Prostate gland (tissue), 2 donors: ENCODE measurements around the gene PLA2G12B.

Source experiments
- POLR2A ChIP-seq: fragments of 450-650 bp; IDR thresholded peaks from one replicate; pipeline ENCODE4 v1.6.1; 2016; ENCODE audit warnings: antibody characterized with exemption, mild to moderate bottlenecking
- POLR2AphosphoS5 ChIP-seq: sonication (generic); formaldehyde crosslinking; IDR thresholded peaks from one replicate; pipeline ENCODE4 v1.6.1; 2017; ENCODE audit warnings: antibody characterized with exemption
- TF ChIP-seq, protein P1 (sequence below), 4 experiments: fragments of 200-600 bp in 2 of 4; fragments of 450-650 bp in 2 of 4; sonication (generic) in 2 of 4; IDR thresholded peaks; 1 replicate in 3 of 4; 2 replicates in 1 of 4; pipeline ENCODE4 v1.5.1; 2016 to 2019; ENCODE audit warnings: antibody characterized with exemption in 4 of 4, mild to moderate bottlenecking in 2 of 4, moderate library complexity in 2 of 4

DNA sequence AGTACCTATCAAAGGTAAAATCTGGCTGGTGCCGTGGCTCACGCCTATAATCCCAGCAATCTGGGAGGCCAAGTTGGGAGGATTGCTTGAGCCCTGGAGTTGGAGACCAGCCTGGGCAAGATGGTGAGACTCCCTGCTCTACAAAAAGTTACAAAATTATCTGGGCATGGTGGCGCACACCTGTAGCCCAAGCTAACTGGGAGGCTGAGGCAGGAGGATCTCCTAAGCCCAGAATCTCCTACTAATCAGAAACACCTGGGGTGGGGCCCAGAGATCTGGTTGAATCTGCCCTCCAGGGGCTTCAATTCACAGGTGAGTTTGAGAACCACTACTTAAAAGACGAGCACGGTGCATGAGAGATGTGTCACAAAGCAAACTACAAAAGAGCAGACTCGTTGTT lies 2.4 kb downstream of the PLA2G12B start:
- TF ChIP-seq, protein P1, sequence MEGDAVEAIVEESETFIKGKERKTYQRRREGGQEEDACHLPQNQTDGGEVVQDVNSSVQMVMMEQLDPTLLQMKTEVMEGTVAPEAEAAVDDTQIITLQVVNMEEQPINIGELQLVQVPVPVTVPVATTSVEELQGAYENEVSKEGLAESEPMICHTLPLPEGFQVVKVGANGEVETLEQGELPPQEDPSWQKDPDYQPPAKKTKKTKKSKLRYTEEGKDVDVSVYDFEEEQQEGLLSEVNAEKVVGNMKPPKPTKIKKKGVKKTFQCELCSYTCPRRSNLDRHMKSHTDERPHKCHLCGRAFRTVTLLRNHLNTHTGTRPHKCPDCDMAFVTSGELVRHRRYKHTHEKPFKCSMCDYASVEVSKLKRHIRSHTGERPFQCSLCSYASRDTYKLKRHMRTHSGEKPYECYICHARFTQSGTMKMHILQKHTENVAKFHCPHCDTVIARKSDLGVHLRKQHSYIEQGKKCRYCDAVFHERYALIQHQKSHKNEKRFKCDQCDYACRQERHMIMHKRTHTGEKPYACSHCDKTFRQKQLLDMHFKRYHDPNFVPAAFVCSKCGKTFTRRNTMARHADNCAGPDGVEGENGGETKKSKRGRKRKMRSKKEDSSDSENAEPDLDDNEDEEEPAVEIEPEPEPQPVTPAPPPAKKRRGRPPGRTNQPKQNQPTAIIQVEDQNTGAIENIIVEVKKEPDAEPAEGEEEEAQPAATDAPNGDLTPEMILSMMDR (IDR thresholded peaks at IDR 0.05), result no peak
- TF ChIP-seq POLR2A (no peak), POLR2AphosphoS5 (no peak)
